ENCODE data around the gene DISC1.

Gene DISC1

DNA sequence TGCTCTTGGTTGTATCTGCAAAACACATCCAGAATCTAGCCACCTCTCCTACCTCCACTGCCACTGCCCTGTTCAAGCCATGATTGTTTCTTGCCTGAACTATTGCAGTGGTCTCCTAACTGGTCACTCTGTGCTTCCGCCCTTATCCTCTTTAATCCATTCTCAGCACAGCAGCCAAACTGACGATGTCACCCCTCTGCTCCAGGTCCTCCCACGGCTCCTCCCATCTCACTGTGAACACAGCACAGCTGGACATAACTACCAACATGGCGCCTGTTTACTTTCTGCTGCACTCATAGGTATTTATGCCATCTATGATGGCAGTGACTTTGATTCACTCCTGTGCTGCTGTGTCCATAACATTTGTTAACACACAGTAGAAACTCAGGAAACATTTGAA, 406.7 kb downstream of the DISC1 start:
- DNase-seq (ENCODE audit: insufficient read length, low spot score) (no peak), FAIRE-seq (no peak)
- TF ChIP-seq, protein P1, sequence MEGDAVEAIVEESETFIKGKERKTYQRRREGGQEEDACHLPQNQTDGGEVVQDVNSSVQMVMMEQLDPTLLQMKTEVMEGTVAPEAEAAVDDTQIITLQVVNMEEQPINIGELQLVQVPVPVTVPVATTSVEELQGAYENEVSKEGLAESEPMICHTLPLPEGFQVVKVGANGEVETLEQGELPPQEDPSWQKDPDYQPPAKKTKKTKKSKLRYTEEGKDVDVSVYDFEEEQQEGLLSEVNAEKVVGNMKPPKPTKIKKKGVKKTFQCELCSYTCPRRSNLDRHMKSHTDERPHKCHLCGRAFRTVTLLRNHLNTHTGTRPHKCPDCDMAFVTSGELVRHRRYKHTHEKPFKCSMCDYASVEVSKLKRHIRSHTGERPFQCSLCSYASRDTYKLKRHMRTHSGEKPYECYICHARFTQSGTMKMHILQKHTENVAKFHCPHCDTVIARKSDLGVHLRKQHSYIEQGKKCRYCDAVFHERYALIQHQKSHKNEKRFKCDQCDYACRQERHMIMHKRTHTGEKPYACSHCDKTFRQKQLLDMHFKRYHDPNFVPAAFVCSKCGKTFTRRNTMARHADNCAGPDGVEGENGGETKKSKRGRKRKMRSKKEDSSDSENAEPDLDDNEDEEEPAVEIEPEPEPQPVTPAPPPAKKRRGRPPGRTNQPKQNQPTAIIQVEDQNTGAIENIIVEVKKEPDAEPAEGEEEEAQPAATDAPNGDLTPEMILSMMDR (IDR thresholded peaks at IDR 0.05; ENCODE audit: insufficient read depth, missing control alignments) = no peak

DNA sequence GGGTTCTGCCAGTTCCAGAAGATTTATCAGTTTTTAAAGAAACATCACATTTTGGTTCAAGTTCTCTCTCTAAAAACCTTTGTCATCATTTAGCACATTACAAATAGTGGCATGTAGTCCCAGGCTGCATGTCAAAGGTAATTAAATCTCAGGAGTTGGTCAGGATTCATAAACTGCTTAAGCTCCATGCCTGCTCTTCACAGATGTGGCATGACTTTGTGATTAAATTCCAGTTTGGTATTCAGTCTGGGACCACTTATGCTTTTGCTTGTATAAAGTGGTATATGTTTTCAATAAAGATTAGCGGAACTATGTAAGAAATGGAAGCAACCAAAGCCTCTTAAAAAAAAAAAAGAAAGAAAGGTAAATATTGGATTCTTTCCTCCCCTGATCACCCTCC, 408.0 kb downstream of the DISC1 start:
- FAIRE-seq = no peak
- TF ChIP-seq, protein P1 (IDR thresholded peaks at IDR 0.05; ENCODE audit: insufficient read depth, missing control alignments) = no peak
- no peak for DNase-seq (ENCODE audit: insufficient read length, low spot score)

DNA sequence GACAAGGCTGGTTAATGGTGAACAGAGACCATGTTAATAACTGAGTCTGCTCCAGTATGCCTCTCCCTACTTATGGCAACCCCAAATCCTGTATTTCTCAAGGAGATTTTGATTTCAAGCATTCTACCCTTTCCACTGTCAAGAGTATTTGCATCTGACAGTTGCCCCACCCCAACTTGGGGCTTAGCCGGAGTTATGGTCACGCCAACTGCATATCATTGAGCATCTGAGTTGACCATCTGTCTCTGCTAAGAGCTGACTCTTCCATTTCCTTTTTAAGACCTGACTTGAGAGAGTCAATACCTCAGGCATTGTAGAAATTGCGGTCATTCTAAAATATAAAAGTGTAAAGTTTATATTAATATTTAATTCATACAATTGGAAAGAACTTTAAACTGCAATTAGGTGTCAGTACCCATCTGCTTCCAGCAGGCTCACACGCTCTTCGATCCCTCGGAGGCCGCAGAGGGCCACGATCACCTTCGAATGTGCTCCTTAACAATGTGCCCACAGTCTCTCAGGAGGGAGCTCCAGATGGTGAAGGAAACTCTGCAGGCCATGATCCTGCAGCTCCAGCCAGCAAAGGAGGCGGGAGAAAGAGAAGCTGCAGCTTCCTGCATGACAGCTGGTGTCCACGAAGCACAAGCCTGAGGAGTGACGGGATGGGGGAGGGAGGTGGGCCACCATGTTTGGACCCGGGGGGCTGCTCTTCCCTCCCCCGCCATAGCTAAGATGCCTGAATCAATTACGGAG, 409.8 kb downstream of the DISC1 start:
- FAIRE-seq (peak; percentile 90), DNase-seq (ENCODE audit: insufficient read length, low spot score) (no peak)
- TF ChIP-seq, protein P1 (IDR thresholded peaks at IDR 0.05; ENCODE audit: insufficient read depth, missing control alignments) = no peak

DNA sequence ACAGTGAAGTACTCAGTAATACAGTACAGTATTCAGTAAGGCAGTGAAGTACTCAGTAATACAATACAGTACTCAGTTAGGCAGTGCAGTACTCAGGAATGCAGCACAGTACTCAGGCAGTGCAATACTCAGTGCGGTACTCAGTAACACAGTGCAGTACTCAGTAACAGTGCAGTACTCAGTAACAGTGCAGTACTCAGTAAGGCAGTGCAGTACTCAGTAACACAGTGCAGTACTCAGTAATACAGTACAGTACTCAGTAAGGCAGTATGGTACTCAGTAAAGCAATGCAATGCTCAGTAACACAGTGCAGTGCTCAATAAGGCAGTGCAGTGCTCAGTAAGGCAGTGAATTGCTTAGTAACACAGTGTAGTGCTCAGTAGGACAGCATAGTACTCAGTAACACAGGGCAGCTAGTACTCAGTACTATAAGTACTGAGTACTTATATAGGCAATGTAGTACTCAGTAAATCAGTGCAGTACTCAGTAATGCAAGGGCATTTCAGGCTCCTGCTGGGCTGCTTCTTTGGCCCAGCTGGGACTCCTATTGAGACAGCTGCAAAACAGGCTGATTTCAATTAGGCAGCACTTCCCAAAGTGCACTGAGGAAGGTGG, 411.3 kb downstream of the DISC1 start:
- FAIRE-seq = peak; percentile 93
- TF ChIP-seq, protein P1 (IDR thresholded peaks at IDR 0.05; ENCODE audit: insufficient read depth, missing control alignments) = no peak

DNA sequence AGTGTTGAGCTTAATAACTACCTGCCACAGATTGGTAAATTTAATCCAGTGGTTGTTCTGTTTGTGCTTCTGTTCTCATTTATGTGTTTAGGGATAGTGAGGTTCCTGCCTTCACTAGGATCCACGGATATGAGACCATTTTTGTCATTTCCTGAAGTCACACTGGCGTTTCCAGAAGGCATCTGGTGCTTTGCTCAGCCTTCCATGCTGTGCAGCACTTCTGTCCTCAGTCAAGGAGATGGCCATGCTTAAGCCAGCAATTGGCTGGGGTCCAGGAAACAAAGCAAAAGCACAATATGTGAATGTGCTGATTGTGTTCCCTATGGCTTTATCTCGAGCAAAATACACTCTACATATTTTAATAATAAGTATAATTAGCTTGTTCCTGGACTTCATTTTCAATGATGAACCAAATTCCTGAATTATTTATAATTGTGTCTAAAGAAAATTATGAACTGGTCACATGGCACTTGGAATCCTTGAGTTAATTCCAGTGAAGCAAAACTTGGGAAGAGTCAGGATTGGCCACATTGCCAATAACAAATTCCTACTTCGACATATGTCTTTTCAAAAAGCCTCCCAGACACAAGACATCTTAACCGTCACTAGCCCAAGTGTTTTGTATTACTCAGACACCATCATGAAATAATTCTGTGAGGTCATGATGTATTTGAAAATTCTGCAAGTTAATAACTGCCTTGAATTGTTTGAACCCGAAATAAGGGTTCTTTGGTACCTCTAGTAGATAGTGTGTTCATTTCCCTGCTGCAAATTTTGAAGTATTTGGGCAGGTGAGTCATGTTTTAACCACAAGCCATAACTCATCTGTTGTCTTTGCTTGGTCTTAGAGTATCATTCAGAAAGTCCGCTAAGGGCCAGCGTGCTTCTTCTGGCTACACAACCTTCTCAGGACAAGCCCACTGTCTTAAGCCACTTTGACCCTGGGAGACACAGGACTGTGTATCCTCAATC, 412.4 kb downstream of the DISC1 start:
- no peak for DNase-seq (ENCODE audit: insufficient read length, low spot score)
- TF ChIP-seq, protein P1 (IDR thresholded peaks at IDR 0.05; ENCODE audit: insufficient read depth, missing control alignments) = no peak

More for the DNA sequence above, 411.3 kb downstream of the DISC1 start:
- DNase-seq (ENCODE audit: insufficient read length, low spot score) = no peak

DNA sequence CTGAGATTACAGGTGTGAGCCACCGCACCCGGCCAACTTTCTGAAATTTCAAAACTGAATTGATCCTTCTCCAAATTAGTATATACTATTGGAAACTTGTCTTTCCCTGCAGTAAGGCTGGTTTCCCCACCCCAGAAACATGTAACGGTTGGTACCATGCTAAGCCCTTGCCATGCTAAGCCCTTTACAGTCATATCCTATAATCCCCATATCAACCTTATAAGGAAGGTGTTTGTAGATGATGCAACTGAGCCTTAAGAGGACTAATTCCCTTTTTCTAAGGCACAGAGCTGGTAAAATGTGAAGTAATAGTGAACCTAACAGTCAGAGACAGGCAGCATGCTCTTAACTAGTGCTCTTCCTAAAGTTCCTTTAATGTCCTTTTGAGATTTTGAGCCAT, 413.7 kb downstream of the DISC1 start:
- TF ChIP-seq, protein P1 (IDR thresholded peaks at IDR 0.05; ENCODE audit: insufficient read depth, missing control alignments) = no peak
- peak; percentile 38 for FAIRE-seq
- DNase-seq (ENCODE audit: insufficient read length, low spot score) = no peak

More for the DNA sequence above, 412.4 kb downstream of the DISC1 start:
- peak; percentile 66 for FAIRE-seq

All from D721Med (cell line).